GM21360 (cell line): Measurements from ENCODE around the gene SLC8A2.

Experiments
- ATAC-seq: cut with Tn5 transposase; IDR thresholded peaks from one replicate; pipeline ENCODE4 v1.9.1; 2021; ENCODE audit warnings: mild to moderate bottlenecking, moderate library complexity; ENCODE audit not compliant: unreplicated experiment

SLC8A2 gene

DNA sequence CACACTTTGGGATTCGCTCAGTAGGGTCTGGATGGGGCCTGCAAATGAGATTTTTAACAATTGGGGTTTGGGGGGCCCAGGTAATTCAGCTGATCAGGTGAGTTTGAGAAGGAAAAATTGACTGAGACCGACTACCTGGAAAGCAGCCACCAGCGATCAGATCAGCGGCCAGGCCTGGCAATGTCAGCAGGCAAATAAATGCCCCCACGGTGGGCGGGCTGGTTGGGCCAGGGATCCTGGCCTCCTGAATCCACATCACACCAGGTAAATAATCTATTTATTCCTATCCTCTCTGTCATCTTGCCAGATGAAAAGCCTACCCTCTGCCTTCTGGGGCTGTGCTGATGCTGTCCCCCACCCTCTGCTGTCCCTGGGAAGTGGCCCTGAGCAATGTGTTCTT lies 33.8 kb upstream of the SLC8A2 start:
- ATAC-seq = no peak

DNA sequence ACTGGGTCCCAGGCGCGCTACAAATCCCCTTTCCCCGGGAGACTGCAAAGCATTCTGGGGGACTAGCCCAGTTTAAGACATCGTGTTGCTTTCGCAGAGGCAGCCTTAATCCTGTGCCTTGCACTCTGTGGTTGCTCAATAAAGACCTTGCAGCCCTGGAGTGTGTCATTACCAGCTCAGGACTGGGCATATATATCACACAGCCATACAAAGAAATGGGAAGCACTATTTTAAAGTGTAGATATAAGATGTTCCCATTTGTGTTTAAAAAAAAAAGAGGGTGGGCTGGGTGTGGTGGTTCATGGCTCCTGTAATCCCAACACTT lies 32.1 kb upstream of the SLC8A2 start:
- ATAC-seq = no peak

DNA sequence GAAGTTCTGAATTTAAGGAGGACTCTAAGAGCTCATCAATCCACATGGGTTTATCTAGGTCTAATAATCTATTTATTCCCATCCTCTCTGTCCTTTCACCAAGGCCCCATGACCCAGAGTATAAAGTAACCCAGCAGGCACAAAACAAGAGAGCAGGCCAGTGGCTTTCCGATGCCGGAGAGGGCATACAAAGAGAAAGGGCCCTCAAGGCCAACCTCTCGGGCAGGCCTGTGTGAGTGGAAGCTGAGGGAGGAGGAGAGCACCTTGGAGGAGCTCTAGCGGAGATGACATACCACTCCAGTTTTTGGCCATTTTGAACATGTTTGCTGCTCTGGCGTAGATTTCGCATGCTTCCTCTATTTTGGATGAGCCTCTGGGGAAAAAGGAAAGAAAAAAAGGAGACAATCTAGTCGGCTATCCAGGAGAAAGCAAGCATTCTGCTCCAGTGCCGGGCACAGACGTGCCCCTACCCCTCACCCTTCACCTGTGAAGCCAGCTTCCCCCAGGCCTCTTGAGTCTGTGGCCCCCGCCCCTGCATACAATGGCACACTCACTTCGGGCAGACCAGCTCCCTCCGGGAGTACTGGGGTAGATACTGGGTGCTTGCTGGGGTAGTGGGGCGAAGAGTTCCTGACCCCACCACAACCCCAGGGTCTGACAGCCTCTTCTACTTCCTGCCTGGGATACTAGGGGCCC lies 31.6 kb upstream of the SLC8A2 start:
- no peak for ATAC-seq

DNA sequence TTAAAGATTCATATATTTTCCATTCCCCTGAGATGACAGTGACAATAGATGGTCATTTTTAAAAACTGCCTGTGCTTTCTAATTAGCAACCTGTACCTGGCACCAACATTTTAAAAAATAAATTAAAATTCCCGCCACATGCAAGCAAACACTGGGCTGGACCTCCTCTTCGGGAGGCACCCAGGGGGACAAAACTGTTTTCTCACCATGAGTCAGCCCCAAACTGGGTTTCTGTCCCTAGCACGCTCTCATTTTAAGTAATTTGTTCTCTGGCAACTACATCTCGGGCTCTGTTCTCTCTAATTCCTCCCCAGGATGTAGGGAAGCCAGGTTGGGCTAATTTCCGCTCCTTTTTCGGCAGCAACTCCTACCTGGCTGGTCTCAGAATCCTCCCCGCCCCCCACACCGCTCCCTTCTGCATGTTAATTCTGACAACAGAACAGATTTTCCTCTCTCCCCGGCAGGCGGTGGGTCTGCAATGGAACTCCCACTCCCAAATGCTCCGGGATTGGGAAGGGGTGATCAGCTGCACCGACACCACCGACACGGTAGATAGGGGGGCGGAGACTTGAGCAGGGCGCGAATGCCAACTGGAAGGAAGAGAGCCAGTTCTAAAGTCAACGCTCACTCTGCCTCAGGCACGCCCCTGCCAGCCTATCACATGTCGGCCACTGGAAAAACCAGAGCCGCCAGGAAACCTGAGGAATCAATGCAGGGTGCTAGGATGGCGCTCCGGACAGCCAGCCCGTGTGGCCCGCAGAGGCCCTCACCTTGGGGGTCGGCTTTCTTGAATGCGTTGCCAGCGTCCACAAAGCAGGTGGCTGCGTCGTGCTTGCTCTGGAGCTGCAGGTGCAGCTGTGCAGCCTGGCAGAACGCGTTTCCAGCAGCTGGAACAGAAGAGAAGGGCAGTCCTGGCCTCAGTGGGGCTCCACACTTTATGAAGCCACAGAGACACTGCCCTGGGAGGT lies 28.5 kb upstream of the SLC8A2 start:
- no peak for ATAC-seq

GRCh38 chr19:47499371-47499770 lies 27.7 kb upstream of the SLC8A2 start:
- no peak for ATAC-seq

DNA sequence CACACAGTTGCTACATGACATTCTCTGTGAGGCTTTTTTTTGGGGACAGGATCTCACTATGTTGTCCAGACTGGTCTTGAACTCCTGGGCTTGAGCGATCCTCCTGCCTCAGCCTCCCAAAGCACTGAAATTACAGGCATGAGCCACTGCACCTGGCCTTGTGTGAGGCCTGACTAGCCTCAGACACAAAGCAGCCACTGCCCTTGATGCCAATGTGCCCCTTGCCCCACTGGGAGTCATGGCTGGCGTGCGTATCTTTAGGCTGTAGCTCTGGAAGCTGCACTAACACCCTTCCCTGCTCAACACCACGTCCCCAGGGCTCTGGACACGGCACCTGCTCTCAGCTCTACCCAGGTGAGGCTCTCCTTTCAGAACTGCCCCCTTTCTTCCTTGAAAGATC lies 26.9 kb upstream of the SLC8A2 start:
- ATAC-seq = no peak

- no peak for ATAC-seq
Observed at GRCh38 chr19:47497821-47498520, 26.3 kb upstream of the SLC8A2 start.

- no peak for ATAC-seq
Observed at GRCh38 chr19:47497050-47497766, 25.5 kb upstream of the SLC8A2 start.

- no peak for ATAC-seq
Observed at GRCh38 chr19:47495478-47496372, 24.0 kb upstream of the SLC8A2 start.

GRCh38 chr19:47494729-47495128 lies 23.0 kb upstream of the SLC8A2 start:
- ATAC-seq = no peak

DNA sequence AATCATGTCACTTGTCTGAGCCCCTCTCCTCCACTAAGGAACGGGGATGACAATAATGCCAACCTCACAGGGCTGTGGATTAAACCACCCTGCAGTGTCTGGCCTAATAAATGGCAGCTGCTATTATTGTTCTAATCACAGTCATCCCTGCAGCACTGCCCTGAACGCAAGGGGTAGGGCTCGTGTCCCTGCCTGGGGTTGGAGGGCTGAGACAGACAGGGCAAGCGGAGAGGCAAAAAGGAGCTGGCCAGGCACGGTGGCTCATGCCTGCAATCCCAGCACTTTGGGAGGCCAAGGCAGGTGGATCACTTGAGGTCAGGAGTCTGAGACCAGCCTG lies 22.5 kb upstream of the SLC8A2 start:
- no peak for ATAC-seq

DNA sequence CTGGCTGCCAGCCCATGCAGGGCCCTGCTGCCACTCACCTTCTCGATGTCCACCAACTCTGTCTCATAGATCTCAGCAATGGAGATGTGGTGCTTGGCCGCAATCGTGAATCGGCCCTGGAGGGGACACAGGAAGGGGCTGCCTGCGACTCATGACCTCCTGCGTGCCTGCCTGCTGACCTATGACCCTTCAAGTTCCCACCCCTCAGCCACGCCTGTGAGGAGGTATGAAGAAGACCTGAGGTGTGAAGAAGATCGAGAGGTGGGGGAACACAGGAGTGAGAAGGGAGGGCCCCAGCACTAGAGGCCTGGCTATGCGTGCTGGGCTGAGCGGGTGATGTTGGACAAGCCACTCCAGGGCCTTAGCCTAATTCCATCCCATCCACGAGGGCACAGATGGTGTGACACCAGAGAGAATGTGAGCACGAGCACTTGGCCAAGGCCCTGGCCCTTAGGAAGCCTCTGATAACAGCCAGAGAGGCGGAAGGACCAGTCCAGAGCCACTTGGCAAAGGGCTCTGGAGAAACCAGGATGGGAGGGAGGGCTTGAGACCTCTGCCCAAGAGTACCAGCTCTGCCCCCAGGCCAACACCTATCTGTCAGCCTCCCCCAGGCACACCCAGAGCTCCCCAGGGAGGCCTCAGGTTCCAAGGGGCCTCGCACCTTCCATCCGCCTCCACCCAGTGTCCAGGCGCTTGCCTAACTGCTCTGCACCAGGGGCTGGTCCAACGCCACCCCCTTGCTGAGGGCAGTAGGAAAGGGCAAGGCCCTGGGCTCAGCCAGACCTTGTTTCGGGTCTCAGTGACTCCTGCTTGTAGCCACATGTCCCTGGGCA lies 21.9 kb upstream of the SLC8A2 start:
- ATAC-seq = no peak

DNA sequence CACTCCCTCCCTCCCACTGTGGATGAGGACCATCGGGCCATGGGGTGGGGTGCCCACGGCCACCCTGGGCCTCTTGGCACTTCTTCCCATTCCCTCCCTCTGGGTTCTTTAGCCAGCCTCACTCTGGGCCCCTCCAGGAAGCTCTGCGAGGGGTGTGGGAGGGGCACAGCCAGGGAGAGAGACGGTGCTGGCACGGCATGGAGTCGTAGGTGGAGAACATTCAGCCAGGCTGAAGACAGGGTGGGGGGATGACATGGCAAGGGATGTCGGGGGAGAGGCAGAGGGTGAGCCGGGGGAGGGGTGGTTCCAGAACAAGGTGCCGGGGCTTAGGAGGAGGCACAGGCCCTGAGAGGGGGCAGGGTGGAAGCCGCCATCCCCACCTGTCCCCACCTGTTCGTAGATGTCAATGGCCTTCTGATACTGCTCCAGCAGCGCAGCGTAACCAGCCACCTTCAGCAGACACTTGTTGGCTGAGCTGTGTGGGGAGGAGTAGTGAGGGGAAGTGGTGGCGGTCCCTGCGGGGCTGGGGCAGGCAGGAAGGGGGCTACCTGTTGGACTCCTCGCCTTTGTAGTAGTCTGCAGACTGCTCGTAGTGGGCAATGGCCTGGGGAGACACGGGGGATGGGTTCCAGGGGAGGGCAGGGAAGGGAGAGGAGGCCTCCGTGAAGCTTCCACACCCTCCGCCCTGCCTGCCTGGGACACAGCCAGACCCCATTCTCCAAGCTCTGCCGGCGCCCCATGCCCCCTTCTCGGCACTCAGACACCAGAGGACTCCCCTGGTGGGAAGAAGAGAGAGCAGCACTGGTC lies 21.1 kb upstream of the SLC8A2 start:
- no peak for ATAC-seq

GRCh38 chr19:47492137-47492533 lies 20.4 kb upstream of the SLC8A2 start:
- ATAC-seq = no peak

GRCh38 chr19:47491358-47492136 lies 19.9 kb upstream of the SLC8A2 start:
- ATAC-seq = no peak

DNA sequence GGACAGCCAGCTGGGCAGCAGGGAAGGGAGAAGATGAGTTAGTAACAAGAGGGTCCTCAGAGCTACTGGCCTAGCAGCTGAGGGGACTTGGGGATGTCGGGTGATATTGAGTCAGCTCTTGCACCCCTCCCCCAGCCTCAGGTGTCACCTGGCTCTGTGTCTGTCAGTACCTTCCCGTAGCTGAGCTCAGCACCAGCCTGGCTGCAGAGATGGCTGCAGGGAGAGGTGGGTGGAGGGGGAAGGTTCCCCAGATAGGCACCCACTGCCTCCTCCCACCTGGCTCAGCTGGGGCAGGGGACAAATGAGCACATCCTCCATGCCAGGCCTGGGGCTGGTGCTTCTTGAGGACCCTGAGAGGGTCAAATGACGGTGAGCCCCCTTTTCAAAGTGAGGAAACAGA lies 19.2 kb upstream of the SLC8A2 start:
- ATAC-seq = no peak

DNA sequence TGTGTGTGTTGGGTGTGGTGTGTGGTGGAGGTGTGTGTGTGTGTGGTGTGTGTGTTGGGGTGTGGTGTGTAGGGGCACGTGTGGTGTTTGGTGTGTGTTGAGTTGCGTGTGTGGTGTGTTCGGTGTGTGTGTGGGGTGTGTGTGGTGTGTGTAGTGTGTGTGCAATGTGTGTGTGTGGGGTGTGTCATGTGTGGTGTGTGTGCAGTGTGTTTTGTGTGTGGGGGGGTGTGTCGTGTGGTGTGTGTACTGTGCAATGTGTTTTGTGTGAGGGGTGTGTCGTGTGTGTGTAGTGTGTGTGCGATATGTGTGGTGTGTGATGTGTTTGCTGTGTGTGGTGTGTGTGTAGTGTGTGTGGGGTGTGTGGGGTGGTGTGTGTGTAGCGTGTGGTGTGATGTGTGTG lies 18.3 kb upstream of the SLC8A2 start:
- ATAC-seq = no peak
